ENCODE results near the gene RNF224. TPM values are rescaled to one million over a fixed set of nuclear protein-coding genes. Genes with fewer than 3 reads are reported as not detected.

Gene RNF224
- total and polyA plus RNA-seq, 10 of the 15 experiments (the other 5 are each of a cell fraction or from before 2014, with no cell fraction given), result not detected

GRCh38 chr9:137200311-137201204 lies 26.7 kb upstream of the RNF224 start, which contains the start of gene TPRN (continued):
- TF ChIP-seq TCF12 (IDR thresholded peaks at IDR 0.05; ENCODE audit: low read depth, low read length) (0 out of 2 replicates have a peak, but pooled peaks have one; percentile 44), MYC (IDR thresholded peaks at IDR 0.05; ENCODE audit: insufficient read depth, insufficient read length, insufficient replicate concordance, low read length, severe bottlenecking) (no peak), EP300 (IDR thresholded peaks at IDR 0.05; ENCODE audit: borderline replicate concordance in 1 of 2, control insufficient read depth in 1 of 2, low read depth in 2 of 2, low read length in 2 of 2) (no peak), RCOR1 (conservative IDR thresholded peaks at IDR 0.05; ENCODE audit: low read depth, low read length) (no peak), CTCF (IDR thresholded peaks at IDR 0.05 in 2 of 3, conservative IDR thresholded peaks at IDR 0.05 in 1 of 3; ENCODE audit: control insufficient read depth in 2 of 3, extremely low read depth in 1 of 3, insufficient read depth in 1 of 3, low read depth in 3 of 3, low read length in 3 of 3) (no peak), BCL3 (IDR thresholded peaks at IDR 0.05; ENCODE audit: borderline replicate concordance, insufficient read depth, low read depth, low read length, poor library complexity, severe bottlenecking) (no peak), ZNF217 (IDR thresholded peaks at IDR 0.05) (peak; percentile 49; the same call in 1 of the 2 replicates), BACH1 (IDR thresholded peaks at IDR 0.05; ENCODE audit: borderline replicate concordance) (peak; percentile 84), FOXM1 (IDR thresholded peaks at IDR 0.05; ENCODE audit: low read depth, low read length) (no peak), ZBTB33 (IDR thresholded peaks at IDR 0.05) (no peak), ZNF384 (IDR thresholded peaks at IDR 0.05; ENCODE audit: borderline replicate concordance, low read depth, low read length) (no peak), SKIL (IDR thresholded peaks at IDR 0.05; ENCODE audit: low read depth, poor library complexity, severe bottlenecking) (no peak), BRCA1 (IDR thresholded peaks at IDR 0.05; ENCODE audit: low read depth, low read length) (no peak), SP1 (IDR thresholded peaks at IDR 0.05; ENCODE audit: low read depth, low read length) (peak; percentile 98), RELA (IDR thresholded peaks at IDR 0.05; ENCODE audit: borderline replicate concordance, partially characterized antibody) (peak; percentile 20), TCF3 (IDR thresholded peaks at IDR 0.05; ENCODE audit: borderline replicate concordance, insufficient read depth, low read depth, low read length) (no peak)

Data from GM12878 (cell line).